Activated CD4-positive, alpha-beta T cell treated with anti-CD3 and anti-CD28 coated beads, Interleukin-2, Interleukin-6, amounts not matched to agents 100 ng/mL and 50 ng/mL, durations not matched to agents 16 hours and 8 hours (primary cell): ENCODE data around the gene TMED10.
"Not testable (repeated sequence)": the region's sequence is repeated elsewhere in the genome, so short reads cannot be mapped to it uniquely, and the experiment has no call there.

ENCODE experiments used
- DNase-seq: peaks from one replicate; pipeline ENCODE4 v3.0.0-alpha.2; 2020

TMED10 gene

GRCh38 chr14:75156901-75157300, 19.5 kb downstream of the TMED10 start:
- DNase-seq: peak; percentile 72

- no peak for DNase-seq
Measured at GRCh38 chr14:75156111-75156510, 20.3 kb downstream of the TMED10 start.

GRCh38 chr14:75155169-75155568, 21.2 kb downstream of the TMED10 start:
- DNase-seq: peak; percentile 35

- no peak for DNase-seq
Measured at GRCh38 chr14:75153295-75153694, 23.1 kb downstream of the TMED10 start.

GRCh38 chr14:75151851-75152250, 24.6 kb downstream of the TMED10 start:
- no peak for DNase-seq

- not testable (repeated sequence) for DNase-seq
Measured at GRCh38 chr14:75150637-75151036, 25.8 kb downstream of the TMED10 start.

GRCh38 chr14:75150150-75150549, 26.3 kb downstream of the TMED10 start:
- no peak for DNase-seq

GRCh38 chr14:75147423-75148071, 28.9 kb downstream of the TMED10 start:
- peak; percentile 23 for DNase-seq

- no peak for DNase-seq
Measured at GRCh38 chr14:75144944-75145343, 31.5 kb downstream of the TMED10 start.

- DNase-seq: no peak
Measured at GRCh38 chr14:75143761-75144527, 32.5 kb downstream of the TMED10 start.

GRCh38 chr14:75142494-75142893, 33.9 kb downstream of the TMED10 start:
- DNase-seq: no peak

- no peak for DNase-seq
Measured at GRCh38 chr14:75141967-75142366, 34.4 kb downstream of the TMED10 start.

GRCh38 chr14:75141062-75141461, 35.4 kb downstream of the TMED10 start:
- no peak for DNase-seq

- no peak for DNase-seq
Measured at GRCh38 chr14:75140620-75141019, 35.8 kb downstream of the TMED10 start.

- no peak for DNase-seq
Measured at GRCh38 chr14:75139185-75139584, 37.2 kb downstream of the TMED10 start.

GRCh38 chr14:75138492-75138891, 37.9 kb downstream of the TMED10 start:
- no peak for DNase-seq

GRCh38 chr14:75134644-75135043, 41.8 kb downstream of the TMED10 start:
- DNase-seq: no peak

GRCh38 chr14:75133597-75133996, 42.8 kb downstream of the TMED10 start:
- no peak for DNase-seq

- peak; percentile 83 for DNase-seq
Measured at GRCh38 chr14:75132382-75133086, 43.9 kb downstream of the TMED10 start.

GRCh38 chr14:75128596-75128990, 47.8 kb downstream of the TMED10 start:
- no peak for DNase-seq

- no peak for DNase-seq
Measured at GRCh38 chr14:75127903-75128595, 48.4 kb downstream of the TMED10 start.

GRCh38 chr14:75127474-75127820, 49.0 kb downstream of the TMED10 start:
- not testable (repeated sequence) for DNase-seq
